NB4 (cell line): ENCODE data around the gene SYCE1.
"Not testable (repeated sequence)": the region's sequence is repeated elsewhere in the genome, so short reads cannot be mapped to it uniquely, and the experiment has no call there.

Source experiments
- CTCF ChIP-seq: IDR thresholded peaks from one replicate; pipeline ENCODE4 v1.5.1; 2012; ENCODE audit warnings: low read depth, low read length
- MAX ChIP-seq: IDR thresholded peaks from 2 replicates; pipeline ENCODE4 v1.6.1; 2011; ENCODE audit warnings: low read depth, low read length
- POLR2A ChIP-seq: IDR thresholded peaks from 2 replicates; pipeline ENCODE4 v1.6.1; 2011; ENCODE audit warnings: mild to moderate bottlenecking; ENCODE audit not compliant: insufficient read length; ENCODE audit errors: extremely low read depth

GRCh38 chr10:133568831-133569527 is 3.6 kb upstream of the SYCE1 start:
- TF ChIP-seq POLR2A, CTCF, MAX: not testable (repeated sequence)
